Esophagus muscularis mucosa (tissue), 4 donors: ENCODE data around the gene TESK1.

Experiments
- CTCF ChIP-seq, 3 experiments: fragments of 200-600 bp in 2 of 3; fragments of 450-650 bp in 1 of 3; sonication (generic) in 2 of 3; IDR thresholded peaks; one replicate each; pipeline ENCODE4 v1.5.1; 2017 to 2019; ENCODE audit warnings: antibody characterized with exemption in 3 of 3, mild to moderate bottlenecking in 2 of 3, moderate library complexity in 1 of 3
- EP300 ChIP-seq: sonication (generic); formaldehyde crosslinking; IDR thresholded peaks from one replicate; pipeline ENCODE4 v1.6.1; 2017; ENCODE audit warnings: antibody characterized with exemption
- POLR2A ChIP-seq: fragments of 450-650 bp; IDR thresholded peaks from one replicate; pipeline ENCODE4 v1.6.1; 2017; ENCODE audit warnings: antibody characterized with exemption, moderate library complexity, mild to moderate bottlenecking, low read depth
- POLR2AphosphoS5 ChIP-seq, 2 donors: sonication (generic); formaldehyde crosslinking; IDR thresholded peaks; one replicate each; pipeline ENCODE4 v1.6.1; 2017; ENCODE audit warnings: antibody characterized with exemption in 2 of 2

GRCh38 chr9:35618325-35618727 lies 13.3 kb downstream of the TESK1 start, which contains the start of gene CD72:
- TF ChIP-seq POLR2A, result no peak
- no peak for TF ChIP-seq CTCF (IDR thresholded peaks at IDR 0.05)
- TF ChIP-seq EP300, result no peak
- TF ChIP-seq POLR2AphosphoS5 (IDR thresholded peaks at IDR 0.05), result no peak
